Prostate gland (tissue), 2 donors: Measurements from ENCODE around the gene HMG20B.

Source experiments
- POLR2A ChIP-seq: fragments of 450-650 bp; IDR thresholded peaks from one replicate; pipeline ENCODE4 v1.6.1; 2016; ENCODE audit warnings: antibody characterized with exemption, mild to moderate bottlenecking
- TF ChIP-seq, protein P1 (sequence below), 4 experiments: fragments of 200-600 bp in 2 of 4; fragments of 450-650 bp in 2 of 4; sonication (generic) in 2 of 4; IDR thresholded peaks; 1 replicate in 3 of 4; 2 replicates in 1 of 4; pipeline ENCODE4 v1.5.1; 2016 to 2019; ENCODE audit warnings: antibody characterized with exemption in 4 of 4, mild to moderate bottlenecking in 2 of 4, moderate library complexity in 2 of 4

DNA sequence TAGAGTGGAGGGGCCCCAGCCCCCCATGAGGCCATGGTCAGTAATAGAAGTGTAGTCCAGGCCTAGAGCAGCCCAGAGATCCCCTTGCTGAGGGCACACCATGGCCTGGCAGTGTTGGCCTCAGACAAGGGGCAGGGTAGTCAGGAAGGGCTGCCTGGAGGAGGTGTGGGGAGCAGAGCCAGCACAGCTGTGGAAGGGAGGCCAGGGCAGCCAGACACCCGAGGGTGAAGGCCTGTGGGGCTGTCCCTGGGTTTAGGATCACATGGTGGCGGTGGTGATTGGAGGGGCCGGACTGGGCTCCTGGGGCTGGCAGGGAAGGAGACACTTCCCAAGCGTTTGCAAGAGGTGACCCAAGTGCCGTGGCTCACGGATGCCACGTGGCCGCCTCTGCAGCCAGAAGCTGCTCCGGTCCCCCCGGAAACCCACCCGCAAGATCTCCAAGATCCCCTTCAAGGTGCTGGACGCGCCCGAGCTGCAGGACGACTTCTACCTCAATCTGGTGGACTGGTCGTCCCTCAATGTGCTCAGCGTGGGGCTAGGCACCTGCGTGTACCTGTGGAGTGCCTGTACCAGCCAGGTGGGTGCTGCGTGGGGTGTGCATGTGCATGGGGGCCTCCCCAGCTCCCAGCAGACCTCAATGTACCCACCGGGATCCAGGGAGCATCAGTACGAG, 45.4 kb upstream of the HMG20B start:
- no peak for TF ChIP-seq POLR2A
- TF ChIP-seq, protein P1, sequence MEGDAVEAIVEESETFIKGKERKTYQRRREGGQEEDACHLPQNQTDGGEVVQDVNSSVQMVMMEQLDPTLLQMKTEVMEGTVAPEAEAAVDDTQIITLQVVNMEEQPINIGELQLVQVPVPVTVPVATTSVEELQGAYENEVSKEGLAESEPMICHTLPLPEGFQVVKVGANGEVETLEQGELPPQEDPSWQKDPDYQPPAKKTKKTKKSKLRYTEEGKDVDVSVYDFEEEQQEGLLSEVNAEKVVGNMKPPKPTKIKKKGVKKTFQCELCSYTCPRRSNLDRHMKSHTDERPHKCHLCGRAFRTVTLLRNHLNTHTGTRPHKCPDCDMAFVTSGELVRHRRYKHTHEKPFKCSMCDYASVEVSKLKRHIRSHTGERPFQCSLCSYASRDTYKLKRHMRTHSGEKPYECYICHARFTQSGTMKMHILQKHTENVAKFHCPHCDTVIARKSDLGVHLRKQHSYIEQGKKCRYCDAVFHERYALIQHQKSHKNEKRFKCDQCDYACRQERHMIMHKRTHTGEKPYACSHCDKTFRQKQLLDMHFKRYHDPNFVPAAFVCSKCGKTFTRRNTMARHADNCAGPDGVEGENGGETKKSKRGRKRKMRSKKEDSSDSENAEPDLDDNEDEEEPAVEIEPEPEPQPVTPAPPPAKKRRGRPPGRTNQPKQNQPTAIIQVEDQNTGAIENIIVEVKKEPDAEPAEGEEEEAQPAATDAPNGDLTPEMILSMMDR (IDR thresholded peaks at IDR 0.05) = no peak
